ENCODE measurements around the gene ZSCAN5B. TPM values are rescaled to one million over a fixed set of nuclear protein-coding genes. Genes with fewer than 3 reads are reported as not detected.

Gene ZSCAN5B
- total and polyA plus RNA-seq, 9 of the 15 experiments (the other 6 are each of a cell fraction or from before 2014, with no cell fraction given), result 0.03 to 0.07 TPM; not detected in 7

- TF ChIP-seq, protein P1, sequence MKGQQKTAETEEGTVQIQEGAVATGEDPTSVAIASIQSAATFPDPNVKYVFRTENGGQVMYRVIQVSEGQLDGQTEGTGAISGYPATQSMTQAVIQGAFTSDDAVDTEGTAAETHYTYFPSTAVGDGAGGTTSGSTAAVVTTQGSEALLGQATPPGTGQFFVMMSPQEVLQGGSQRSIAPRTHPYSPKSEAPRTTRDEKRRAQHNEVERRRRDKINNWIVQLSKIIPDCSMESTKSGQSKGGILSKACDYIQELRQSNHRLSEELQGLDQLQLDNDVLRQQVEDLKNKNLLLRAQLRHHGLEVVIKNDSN (CRISPR knock-in tag; IDR thresholded peaks at IDR 0.05), result peak; percentile 55
- TF ChIP-seq, protein P2, sequence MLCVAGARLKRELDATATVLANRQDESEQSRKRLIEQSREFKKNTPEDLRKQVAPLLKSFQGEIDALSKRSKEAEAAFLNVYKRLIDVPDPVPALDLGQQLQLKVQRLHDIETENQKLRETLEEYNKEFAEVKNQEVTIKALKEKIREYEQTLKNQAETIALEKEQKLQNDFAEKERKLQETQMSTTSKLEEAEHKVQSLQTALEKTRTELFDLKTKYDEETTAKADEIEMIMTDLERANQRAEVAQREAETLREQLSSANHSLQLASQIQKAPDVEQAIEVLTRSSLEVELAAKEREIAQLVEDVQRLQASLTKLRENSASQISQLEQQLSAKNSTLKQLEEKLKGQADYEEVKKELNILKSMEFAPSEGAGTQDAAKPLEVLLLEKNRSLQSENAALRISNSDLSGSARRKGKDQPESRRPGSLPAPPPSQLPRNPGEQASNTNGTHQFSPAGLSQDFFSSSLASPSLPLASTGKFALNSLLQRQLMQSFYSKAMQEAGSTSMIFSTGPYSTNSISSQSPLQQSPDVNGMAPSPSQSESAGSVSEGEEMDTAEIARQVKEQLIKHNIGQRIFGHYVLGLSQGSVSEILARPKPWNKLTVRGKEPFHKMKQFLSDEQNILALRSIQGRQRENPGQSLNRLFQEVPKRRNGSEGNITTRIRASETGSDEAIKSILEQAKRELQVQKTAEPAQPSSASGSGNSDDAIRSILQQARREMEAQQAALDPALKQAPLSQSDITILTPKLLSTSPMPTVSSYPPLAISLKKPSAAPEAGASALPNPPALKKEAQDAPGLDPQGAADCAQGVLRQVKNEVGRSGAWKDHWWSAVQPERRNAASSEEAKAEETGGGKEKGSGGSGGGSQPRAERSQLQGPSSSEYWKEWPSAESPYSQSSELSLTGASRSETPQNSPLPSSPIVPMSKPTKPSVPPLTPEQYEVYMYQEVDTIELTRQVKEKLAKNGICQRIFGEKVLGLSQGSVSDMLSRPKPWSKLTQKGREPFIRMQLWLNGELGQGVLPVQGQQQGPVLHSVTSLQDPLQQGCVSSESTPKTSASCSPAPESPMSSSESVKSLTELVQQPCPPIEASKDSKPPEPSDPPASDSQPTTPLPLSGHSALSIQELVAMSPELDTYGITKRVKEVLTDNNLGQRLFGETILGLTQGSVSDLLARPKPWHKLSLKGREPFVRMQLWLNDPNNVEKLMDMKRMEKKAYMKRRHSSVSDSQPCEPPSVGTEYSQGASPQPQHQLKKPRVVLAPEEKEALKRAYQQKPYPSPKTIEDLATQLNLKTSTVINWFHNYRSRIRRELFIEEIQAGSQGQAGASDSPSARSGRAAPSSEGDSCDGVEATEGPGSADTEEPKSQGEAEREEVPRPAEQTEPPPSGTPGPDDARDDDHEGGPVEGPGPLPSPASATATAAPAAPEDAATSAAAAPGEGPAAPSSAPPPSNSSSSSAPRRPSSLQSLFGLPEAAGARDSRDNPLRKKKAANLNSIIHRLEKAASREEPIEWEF (CRISPR knock-in tag; IDR thresholded peaks at IDR 0.05), result no peak
- TF ChIP-seq, protein P3, sequence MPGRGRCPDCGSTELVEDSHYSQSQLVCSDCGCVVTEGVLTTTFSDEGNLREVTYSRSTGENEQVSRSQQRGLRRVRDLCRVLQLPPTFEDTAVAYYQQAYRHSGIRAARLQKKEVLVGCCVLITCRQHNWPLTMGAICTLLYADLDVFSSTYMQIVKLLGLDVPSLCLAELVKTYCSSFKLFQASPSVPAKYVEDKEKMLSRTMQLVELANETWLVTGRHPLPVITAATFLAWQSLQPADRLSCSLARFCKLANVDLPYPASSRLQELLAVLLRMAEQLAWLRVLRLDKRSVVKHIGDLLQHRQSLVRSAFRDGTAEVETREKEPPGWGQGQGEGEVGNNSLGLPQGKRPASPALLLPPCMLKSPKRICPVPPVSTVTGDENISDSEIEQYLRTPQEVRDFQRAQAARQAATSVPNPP (IDR thresholded peaks at IDR 0.05; ENCODE audit: borderline replicate concordance, insufficient read depth, insufficient read length), result no peak
- peak; percentile 97 to 98 for TF ChIP-seq NRF1 (conservative IDR thresholded peaks at IDR 0.05 in 1 of 2, IDR thresholded peaks at IDR 0.05 in 1 of 2)
- TF ChIP-seq MTF1 (CRISPR knock-in tag; IDR thresholded peaks at IDR 0.05; ENCODE audit: borderline replicate concordance), result no peak
- TF ChIP-seq ZNF507 (tag; conservative IDR thresholded peaks at IDR 0.05), result no peak
- TF ChIP-seq PRMT5 (CRISPR knock-in tag; IDR thresholded peaks at IDR 0.05), result no peak
- no peak for TF ChIP-seq RBM15 (IDR thresholded peaks at IDR 0.05; ENCODE audit: insufficient read depth, low read length)
- no peak for TF ChIP-seq ZBED1 (IDR thresholded peaks at IDR 0.05)
- no peak for TF ChIP-seq IRF2 (CRISPR knock-in tag; IDR thresholded peaks at IDR 0.05)
- TF ChIP-seq ERF (CRISPR knock-in tag; IDR thresholded peaks at IDR 0.05), result peak; percentile 66; the same call in 1 of the 2 replicates
- no peak for TF ChIP-seq RNF219 (CRISPR knock-in tag; IDR thresholded peaks at IDR 0.05)
- TF ChIP-seq, protein P4, sequence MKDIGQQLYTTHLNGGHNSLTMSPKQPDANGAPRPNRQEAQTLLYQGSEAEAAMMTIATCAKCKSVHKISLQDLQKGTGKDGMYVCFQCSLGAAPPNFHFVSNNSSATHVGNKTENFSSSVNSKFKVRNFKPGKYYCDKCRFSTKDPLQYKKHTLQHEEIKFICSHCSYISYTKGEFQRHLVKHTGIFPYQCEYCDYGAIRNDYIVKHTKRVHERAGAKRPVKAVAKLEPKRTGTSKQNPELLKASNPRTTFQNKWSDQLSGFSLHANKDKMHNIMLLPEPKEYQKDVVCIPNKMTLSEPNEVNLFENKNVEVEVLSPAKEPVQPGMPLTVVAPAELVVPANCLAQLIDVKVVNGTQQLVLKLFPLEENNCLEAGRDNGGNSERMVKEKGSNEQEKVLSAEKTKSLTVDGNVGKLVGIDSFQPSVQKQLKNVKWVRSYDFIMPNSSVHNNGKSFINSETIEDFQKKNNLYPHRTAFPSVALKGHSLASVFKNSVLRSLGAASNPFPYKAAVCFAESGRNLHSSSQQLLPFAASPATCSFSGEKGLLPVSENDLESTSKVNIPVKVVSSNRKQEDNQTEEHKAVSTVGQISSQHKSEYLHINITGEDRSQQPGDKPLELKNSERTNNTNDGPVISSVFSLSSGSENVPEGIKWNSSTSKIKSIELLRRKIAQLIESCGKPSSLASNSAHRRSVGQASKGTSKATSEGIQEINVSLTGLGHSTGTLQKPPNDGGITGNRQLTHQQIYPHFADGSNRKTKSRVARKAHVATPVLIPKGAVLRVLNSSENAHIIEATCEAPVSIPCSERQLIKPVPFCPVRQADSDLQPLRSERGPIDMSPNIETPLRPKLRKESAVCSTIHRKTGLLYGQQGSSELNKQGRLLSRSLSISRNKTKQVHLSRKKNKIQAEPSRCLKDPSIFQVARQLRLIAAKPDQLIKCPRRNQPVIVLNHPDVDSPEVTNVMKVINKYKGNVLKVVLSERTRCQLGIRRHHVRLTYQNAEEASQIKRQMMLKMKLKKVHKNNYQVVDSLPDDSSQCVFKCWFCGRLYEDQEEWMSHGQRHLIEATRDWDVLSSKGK (CRISPR knock-in tag; IDR thresholded peaks at IDR 0.05), result no peak
- TF ChIP-seq FOXP1 (CRISPR knock-in tag; IDR thresholded peaks at IDR 0.05), result peak; percentile 69; the same call in 1 of the 2 replicates
Measured at GRCh38 chr19:56140583-56141416, 56.8 kb downstream of the ZSCAN5B start, which contains the start of gene ZNF444 (continued).
